ENCODE results near the gene PPM1N. TPM values are rescaled to one million over a fixed set of nuclear protein-coding genes. Genes with fewer than 3 reads are reported as not detected.
A peak's percentile ranks its signal among the peaks of the same experiment; 100 is the strongest.

The PPM1N gene
- total and polyA plus RNA-seq, 8 donors: 0.92 to 5.2 (median 1.9) TPM; not detected in 3

- H3K36me3 ChIP-seq: peaks cover 0 to 5% (median 0%) of the 10 kb centered on the region in 4 donors
- peak overlapping the region; percentile 88 to 98 (median 92) for H3K4me3 ChIP-seq
- intact Hi-C loops (cut with DNase I; ENCODE audit: low total_unique reads): no loop called here
- H3K4me1 ChIP-seq: peaks cover 29 to 40% (median 36%) of the 10 kb centered on the region in 4 donors
- no peaks in the 10 kb centered on the region for H3K27me3 ChIP-seq
- peak overlapping the region; percentile 91 to 97 (median 96) for H3K27ac ChIP-seq
- TF ChIP-seq CTCF (IDR thresholded peaks at IDR 0.05) (peak in 4 of 7 experiments; percentile 15 to 56 (median 34)), POLR2AphosphoS5 (IDR thresholded peaks at IDR 0.05) (peak; percentile 14 to 83 (median 75)), POLR2A (IDR thresholded peaks at IDR 0.05) (peak in 1 of 4 donors; percentile 78), EP300 (IDR thresholded peaks at IDR 0.05) (no peak)
- peak; percentile 97 to 98 for DNase-seq
- 0 to 3% (median 1%) methylated on average over 32 to 47 of the region's 47 CpGs for WGBS, 5 donors
- no peaks in the 10 kb centered on the region for H3K9me3 ChIP-seq
Measured at GRCh38 chr19:45506246-45506988, 8.2 kb downstream of the PPM1N start.

- Histone ChIP-seq H3K27me3 (no peaks in the 10 kb centered on the region), H3K27ac (peak within 1 kb of the TSS; percentile 91 to 97 (median 96)), H3K36me3 (peaks cover 0 to 14% (median 0%) of the 10 kb centered on the region in 4 donors), H3K4me1 (peaks cover 37 to 48% (median 43%) of the 10 kb centered on the region in 4 donors), H3K4me3 (peak within 1 kb of the TSS; percentile 88 to 98 (median 92)), H3K9me3 (no peaks in the 10 kb centered on the region)
- TF ChIP-seq CTCF (IDR thresholded peaks at IDR 0.05) (no peak), POLR2A (IDR thresholded peaks at IDR 0.05) (peak in 2 of 4 donors; percentile 90 to 98), POLR2AphosphoS5 (IDR thresholded peaks at IDR 0.05) (peak; percentile 97 to 100 (median 99))
- peak; percentile 93 to 96 for DNase-seq
- 0 to 1% (median 1%) methylated on average over 42 to 65 of the region's 65 CpGs for WGBS, 5 donors
- intact Hi-C loops (cut with DNase I; ENCODE audit: low total_unique reads): no loop called here
Measured at GRCh38 chr19:45506989-45507871, 9.0 kb downstream of the PPM1N start, which contains the start of gene VASP. VASP (plus strand) TSS chr19:45507479; CDS start chr19:45507772, 293 bp downstream.

GRCh38 chr19:45507872-45508416 lies 9.7 kb downstream of the PPM1N start:
- intact Hi-C loops (cut with DNase I; ENCODE audit: low total_unique reads): no loop called here
- TF ChIP-seq EP300 (IDR thresholded peaks at IDR 0.05) (no peak), CTCF (IDR thresholded peaks at IDR 0.05) (no peak), POLR2AphosphoS5 (IDR thresholded peaks at IDR 0.05) (no peak), POLR2A (IDR thresholded peaks at IDR 0.05) (no peak)
- 0 to 2% (median 0%) methylated on average over 16 to 22 of the region's 22 CpGs for WGBS, 5 donors
- Histone ChIP-seq H3K4me1 (peaks cover 42 to 55% (median 50%) of the 10 kb centered on the region in 4 donors), H3K27ac (peak overlapping the region; percentile 91 to 97 (median 96)), H3K4me3 (peak overlapping the region; percentile 88 to 98 (median 92)), H3K9me3 (no peaks in the 10 kb centered on the region), H3K36me3 (peaks cover 0 to 14% (median 0%) of the 10 kb centered on the region in 4 donors), H3K27me3 (no peaks in the 10 kb centered on the region)
- peak in 1 of 2 donors; percentile 69 for DNase-seq

- WGBS, 5 donors: 0 to 1% (median 0%) methylated on average over 6 to 26 of the region's 26 CpGs
- H3K4me1 ChIP-seq: peaks cover 47 to 60% (median 55%) of the 10 kb centered on the region in 4 donors
- no peaks in the 10 kb centered on the region for H3K9me3 ChIP-seq
- no peak for TF ChIP-seq POLR2A (IDR thresholded peaks at IDR 0.05)
- no peaks in the 10 kb centered on the region for H3K27me3 ChIP-seq
- peak overlapping the region; percentile 91 to 97 (median 96) for H3K27ac ChIP-seq
- H3K4me3 ChIP-seq: peak overlapping the region; percentile 88 to 98 (median 92)
- intact Hi-C loops (cut with DNase I; ENCODE audit: low total_unique reads): no loop called here
- H3K36me3 ChIP-seq: peaks cover 0 to 14% (median 0%) of the 10 kb centered on the region in 4 donors
- peak; percentile 50 to 91 for DNase-seq
Measured at GRCh38 chr19:45508417-45508860, 10.2 kb downstream of the PPM1N start.

Data from stomach (tissue), 9 donors.